Rectal smooth muscle tissue (tissue), 1 donor: ENCODE measurements around the gene LIPE.

ENCODE experiments used
- H3K27ac ChIP-seq: one replicate; pipeline ENCODE4 v1.7.0; 2013; ENCODE audit warnings: low read depth, low read length, inconsistent platforms
- H3K27me3 ChIP-seq: one replicate; pipeline ENCODE4 v1.7.0; 2013; ENCODE audit warnings: low read length; ENCODE audit not compliant: control insufficient read depth, insufficient read depth
- H3K36me3 ChIP-seq: one replicate; pipeline ENCODE4 v1.7.0; 2013; ENCODE audit warnings: low read length; ENCODE audit not compliant: control insufficient read depth, insufficient read depth
- H3K4me1 ChIP-seq: one replicate; pipeline ENCODE4 v1.7.0; 2013; ENCODE audit warnings: low read length; ENCODE audit not compliant: control insufficient read depth, insufficient read depth
- H3K4me3 ChIP-seq: one replicate; pipeline ENCODE4 v1.7.0; 2013; ENCODE audit warnings: low read length
- H3K9ac ChIP-seq: one replicate; pipeline ENCODE4 v1.7.0; 2013; ENCODE audit warnings: low read length

The LIPE gene

DNA sequence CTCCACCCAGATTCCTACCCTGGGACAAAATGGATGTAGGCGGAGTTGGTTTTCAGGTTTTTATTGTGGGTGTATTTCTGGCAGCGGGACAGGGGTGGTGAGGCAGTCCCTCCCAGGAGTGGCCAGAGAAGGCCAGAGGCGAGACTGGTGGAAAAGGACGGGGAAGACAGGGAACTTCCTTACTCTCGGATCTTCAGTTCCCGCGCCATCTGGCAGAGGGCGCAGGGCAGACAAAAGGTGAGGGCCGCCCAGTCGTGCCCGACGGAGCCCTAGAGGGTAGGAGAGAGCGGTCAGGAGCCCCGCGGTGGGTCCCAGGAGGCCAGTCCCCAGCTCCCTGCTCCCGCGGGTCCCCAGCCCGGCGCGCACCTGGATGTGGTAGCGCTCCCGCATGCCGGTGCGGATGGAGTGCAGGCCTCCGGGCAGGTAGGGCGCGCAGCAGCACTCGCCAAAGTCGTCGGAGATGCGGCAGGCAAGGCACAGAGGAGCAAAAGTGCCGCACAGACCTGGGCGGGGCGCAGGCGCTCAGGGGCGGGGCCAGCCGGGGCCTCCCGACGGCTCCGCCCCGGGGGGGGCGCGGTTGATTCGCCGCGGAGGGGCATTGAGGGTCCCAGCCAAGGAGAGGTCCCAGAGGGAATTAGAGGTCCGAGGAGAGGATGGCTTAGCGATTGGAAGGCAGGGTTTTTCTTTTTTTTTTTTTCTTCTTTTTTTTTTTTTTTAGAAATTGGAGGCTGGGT lies 40.0 kb downstream of the LIPE start:
- Histone ChIP-seq H3K9ac (no peak overlapping the region), H3K27me3 (peaks cover 15% of the 10 kb centered on the region), H3K27ac (no peak overlapping the region), H3K36me3 (no peaks in the 10 kb centered on the region), H3K4me3 (peak overlapping the region; percentile 63), H3K4me1 (no peaks in the 10 kb centered on the region)

DNA sequence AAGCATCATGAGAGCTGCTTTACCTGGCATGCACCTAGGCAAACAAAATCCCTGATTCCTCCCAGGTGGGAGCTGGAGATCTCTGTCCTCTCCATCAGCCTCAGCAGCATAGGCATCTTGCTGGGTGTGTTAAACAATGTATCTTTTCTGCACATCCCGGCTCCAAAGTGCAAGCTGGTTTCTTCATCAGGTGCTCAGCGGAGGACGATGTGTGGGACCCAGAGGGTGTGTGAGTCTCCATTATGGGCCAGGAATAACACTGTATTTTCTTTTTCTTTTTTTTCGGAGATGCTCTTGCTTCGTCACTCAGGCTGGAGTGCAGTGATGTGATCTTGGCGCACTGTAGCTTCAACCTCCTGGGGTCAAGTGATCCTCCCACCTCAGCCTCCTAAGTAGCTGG lies 47.0 kb downstream of the LIPE start:
- H3K9ac ChIP-seq = no peak overlapping the region
- no peak overlapping the region for H3K27ac ChIP-seq
- H3K4me3 ChIP-seq = no peak overlapping the region
- peaks cover 2% of the 10 kb centered on the region for H3K27me3 ChIP-seq
- H3K4me1 ChIP-seq = no peaks in the 10 kb centered on the region
- H3K36me3 ChIP-seq = no peaks in the 10 kb centered on the region

DNA sequence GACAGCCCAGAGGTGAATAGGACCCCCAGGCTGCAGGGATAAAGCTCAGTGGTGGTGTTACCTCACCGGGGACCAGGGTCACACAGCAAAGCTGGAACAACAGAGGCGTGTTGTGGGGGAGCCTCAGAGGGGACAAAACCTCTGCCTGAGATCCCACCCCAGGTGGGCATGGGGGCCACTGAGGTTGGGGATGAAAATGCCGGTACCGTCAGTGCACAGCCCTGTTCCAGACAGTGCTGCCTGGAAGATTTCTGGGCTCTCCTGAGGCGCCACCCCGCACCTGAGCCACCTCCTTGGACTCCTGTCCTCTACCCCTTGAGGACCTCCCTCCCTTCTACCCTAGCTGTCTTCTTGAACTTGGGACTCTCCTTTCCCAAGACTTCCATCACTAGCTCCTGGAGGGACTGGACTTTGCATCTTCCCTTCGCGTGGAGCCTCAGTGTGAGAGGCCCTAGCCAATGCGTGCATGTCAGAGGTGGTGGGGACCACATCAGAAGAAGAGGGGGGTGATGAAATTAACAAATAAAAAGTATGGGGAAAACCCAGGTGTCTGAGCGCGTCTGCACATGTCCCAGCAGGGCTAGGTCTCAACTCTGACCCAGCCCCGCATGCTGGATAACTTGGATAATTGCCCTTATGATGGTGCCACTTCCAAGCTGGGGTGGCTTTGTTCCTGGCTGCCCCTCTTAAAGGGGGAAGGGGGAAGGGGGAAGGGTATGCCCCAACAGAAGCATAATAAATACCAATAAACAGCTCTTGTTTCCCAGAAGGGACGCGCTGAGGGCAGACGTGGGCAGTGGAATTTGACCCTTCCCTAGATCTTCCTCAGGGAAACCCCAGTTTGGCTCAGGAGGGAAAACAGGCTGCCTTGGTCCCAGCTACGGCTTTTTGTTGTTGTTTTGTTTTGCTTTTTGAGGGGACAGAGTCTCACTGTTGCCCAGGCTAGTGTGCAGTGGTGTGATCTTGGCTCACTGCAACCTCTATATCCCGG lies 48.7 kb downstream of the LIPE start:
- no peak overlapping the region for H3K9ac ChIP-seq
- no peak overlapping the region for H3K27ac ChIP-seq
- H3K4me1 ChIP-seq = no peaks in the 10 kb centered on the region
- peaks cover 2% of the 10 kb centered on the region for H3K27me3 ChIP-seq
- H3K36me3 ChIP-seq = no peaks in the 10 kb centered on the region
- no peak overlapping the region for H3K4me3 ChIP-seq

DNA sequence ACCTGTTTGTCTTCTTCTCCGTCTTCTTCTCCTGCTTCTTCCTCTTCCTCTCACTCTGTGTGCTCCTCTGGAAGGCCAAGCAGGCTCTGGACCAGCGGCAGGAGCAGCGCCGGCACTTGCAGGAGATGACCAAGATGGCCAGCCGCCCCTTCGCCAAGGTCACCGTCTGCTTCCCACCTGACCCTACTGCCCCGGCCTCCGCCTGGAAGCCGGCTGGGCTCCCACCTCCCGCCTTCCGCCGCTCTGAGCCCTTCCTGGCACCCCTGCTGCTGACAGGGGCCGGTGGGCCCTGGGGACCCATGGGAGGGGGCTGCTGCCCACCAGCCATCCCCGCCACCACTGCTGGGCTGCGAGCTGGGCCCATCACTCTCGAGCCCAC lies 51.0 kb downstream of the LIPE start:
- Histone ChIP-seq H3K27ac (no peak overlapping the region), H3K9ac (no peak overlapping the region), H3K27me3 (no peaks in the 10 kb centered on the region), H3K4me3 (no peak overlapping the region), H3K36me3 (no peaks in the 10 kb centered on the region), H3K4me1 (no peaks in the 10 kb centered on the region)

DNA sequence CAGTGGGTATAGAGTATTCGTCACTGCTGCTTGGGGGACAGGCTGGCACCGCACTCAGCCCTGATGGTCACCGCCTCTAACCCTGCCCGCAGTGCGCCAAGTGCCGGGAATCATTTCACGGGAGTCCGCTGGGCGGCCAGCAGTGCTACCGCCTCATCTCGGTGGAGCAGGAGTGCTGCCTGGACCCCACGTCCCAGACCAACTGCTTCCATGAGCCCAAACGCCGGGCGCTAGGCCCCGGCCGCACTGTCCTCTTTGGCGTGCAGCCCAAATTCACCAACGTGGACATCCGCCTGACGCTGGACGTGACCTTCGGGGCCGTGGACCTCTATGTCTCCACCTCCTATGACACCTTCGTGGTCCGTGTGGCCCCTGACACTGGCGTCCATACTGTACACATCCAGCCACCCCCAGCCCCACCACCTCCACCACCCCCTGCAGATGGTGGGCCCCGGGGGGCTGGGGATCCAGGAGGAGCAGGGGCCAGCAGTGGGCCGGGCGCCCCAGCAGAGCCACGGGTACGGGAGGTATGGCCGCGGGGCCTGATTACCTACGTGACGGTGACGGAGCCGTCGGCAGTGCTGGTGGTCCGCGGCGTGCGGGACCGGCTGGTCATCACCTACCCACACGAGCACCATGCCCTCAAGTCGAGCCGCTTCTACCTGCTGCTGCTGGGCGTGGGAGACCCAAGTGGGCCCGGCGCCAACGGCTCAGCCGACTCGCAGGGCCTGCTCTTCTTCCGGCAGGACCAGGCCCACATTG lies 51.6 kb downstream of the LIPE start:
- Histone ChIP-seq H3K4me1 (no peaks in the 10 kb centered on the region), H3K4me3 (no peak overlapping the region), H3K9ac (no peak overlapping the region), H3K27me3 (no peaks in the 10 kb centered on the region), H3K27ac (no peak overlapping the region), H3K36me3 (no peaks in the 10 kb centered on the region)

DNA sequence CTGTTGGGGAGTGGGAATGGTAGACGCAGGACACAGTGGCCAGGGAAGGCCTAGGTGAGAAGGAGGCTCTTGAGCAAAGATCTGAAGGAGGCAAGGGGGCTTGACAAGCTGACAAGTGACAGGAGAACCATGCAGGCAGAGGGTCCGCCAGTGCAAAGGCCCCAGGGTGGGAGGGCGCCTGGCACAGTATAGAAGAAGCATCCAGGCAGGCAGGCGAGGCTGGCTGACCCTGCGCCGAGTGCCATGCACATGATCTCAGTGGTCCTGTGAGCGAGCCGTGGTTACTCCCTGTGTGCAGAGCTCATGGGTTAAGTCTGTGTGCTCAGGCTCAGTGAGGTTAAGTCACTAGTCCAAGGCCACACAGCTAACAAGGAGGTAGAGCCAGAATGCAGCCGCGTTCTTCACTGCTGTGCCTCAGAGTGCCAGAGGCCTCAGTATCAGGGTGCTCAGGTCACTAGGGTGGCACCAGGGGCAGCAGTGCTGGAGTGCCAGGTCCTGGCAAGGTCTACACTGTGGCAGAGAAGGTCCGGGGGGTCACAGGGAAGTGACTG lies 52.3 kb downstream of the LIPE start:
- H3K9ac ChIP-seq = no peak overlapping the region
- no peak overlapping the region for H3K27ac ChIP-seq
- no peaks in the 10 kb centered on the region for H3K4me1 ChIP-seq
- no peak overlapping the region for H3K4me3 ChIP-seq
- no peaks in the 10 kb centered on the region for H3K27me3 ChIP-seq
- no peaks in the 10 kb centered on the region for H3K36me3 ChIP-seq

DNA sequence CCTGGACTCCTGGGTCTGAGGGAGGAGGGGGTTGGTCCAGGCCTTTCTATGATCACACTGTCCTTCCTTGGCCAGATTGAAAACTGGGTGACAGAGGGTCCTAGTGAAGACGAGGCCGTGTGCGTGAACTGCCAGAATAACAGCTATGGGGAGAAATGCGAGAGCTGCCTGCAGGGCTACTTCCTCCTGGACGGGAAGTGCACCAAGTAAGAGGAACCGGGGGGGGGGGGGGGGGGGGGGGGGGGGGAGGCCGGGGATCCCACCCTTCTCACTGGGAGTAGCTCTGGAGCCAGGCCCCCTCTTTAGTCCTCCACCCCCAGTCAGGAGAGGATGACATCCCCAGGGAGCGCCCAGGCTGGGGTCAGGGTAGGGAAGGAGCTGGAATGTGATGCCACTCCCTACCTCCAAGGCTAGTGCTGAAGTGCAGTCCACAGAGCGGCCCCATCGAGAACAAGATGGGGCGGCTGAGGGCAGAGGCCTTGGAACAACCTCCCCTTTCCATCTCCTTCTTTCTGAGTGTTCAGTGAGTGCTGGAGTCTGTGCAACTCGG lies 56.5 kb downstream of the LIPE start:
- H3K36me3 ChIP-seq = no peaks in the 10 kb centered on the region
- no peak overlapping the region for H3K4me3 ChIP-seq
- H3K4me1 ChIP-seq = no peaks in the 10 kb centered on the region
- no peak overlapping the region for H3K9ac ChIP-seq
- no peak overlapping the region for H3K27ac ChIP-seq
- H3K27me3 ChIP-seq = no peaks in the 10 kb centered on the region

DNA sequence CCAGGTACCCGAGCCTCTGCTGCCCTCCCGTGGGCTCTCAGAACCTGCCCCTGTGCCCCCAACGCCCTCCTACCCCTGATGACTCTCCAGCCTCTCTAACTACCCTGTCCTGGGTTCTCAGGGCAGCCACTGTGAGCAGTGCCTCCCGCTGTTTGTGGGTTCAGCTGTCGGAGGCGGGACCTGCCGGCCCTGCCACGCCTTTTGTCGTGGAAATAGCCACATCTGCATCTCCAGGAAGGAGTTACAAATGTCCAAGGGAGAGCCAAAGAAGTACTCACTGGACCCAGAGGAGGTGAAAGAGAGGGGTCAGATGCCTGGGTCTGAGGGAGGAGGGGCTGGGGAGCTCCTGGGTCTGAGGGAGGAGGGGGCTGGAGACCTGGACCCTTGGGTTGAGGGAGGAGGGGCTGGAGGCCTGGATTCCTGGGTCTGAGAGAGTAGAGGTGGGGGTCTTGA lies 57.1 kb downstream of the LIPE start:
- H3K27ac ChIP-seq = no peak overlapping the region
- no peak overlapping the region for H3K4me3 ChIP-seq
- H3K4me1 ChIP-seq = no peaks in the 10 kb centered on the region
- no peaks in the 10 kb centered on the region for H3K27me3 ChIP-seq
- no peak overlapping the region for H3K9ac ChIP-seq
- H3K36me3 ChIP-seq = no peaks in the 10 kb centered on the region

DNA sequence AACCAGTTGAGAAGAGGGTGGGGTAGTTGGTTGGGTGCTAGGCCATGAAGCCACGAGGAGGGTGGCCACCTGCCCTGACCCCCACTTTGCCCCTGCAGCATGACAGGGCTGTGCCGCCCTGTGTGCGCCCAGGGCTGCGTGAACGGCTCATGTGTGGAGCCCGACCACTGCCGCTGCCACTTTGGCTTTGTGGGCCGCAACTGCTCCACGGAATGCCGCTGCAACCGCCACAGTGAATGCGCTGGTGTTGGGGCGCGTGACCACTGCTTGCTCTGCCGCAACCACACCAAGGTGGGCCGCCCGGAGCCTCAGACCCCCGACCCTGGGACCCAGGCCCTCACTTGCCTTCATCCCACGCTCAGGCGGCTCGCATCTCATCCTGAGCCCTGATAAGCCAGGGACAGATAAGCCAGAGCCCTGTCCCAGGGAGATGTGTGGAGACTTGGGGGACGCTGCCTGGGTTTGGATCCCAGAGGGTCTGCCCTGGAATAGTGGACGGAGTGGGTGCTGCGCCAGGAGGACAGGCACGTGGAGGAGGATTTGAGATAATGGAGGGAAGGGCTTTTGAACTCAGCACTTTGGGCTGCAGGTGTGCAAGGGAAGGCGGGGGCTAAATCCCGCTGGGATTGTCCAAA lies 57.6 kb downstream of the LIPE start:
- H3K4me3 ChIP-seq = no peak overlapping the region
- no peak overlapping the region for H3K27ac ChIP-seq
- H3K36me3 ChIP-seq = no peaks in the 10 kb centered on the region
- no peaks in the 10 kb centered on the region for H3K27me3 ChIP-seq
- no peaks in the 10 kb centered on the region for H3K4me1 ChIP-seq
- H3K9ac ChIP-seq = no peak overlapping the region

DNA sequence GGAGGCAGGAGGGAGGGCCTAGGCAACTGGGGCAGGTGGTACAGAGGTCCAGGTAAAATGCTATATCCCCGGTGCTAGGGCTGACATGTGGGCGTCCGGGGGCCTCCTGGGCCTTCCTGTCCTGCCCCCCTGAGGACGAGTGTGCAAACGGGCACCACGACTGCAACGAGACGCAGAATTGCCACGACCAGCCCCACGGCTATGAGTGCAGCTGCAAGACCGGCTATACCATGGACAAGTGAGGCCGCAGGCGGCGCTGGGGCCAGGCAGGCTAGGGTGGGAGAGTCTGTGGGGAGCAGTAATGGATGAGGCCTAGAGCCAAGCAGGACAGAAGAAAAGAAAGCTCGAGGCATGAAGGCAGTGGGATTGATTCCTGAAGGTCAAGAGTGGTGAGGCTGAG lies 58.4 kb downstream of the LIPE start:
- Histone ChIP-seq H3K36me3 (peaks cover 2% of the 10 kb centered on the region), H3K9ac (no peak overlapping the region), H3K27me3 (no peaks in the 10 kb centered on the region), H3K27ac (no peak overlapping the region), H3K4me1 (no peaks in the 10 kb centered on the region), H3K4me3 (no peak overlapping the region)

DNA sequence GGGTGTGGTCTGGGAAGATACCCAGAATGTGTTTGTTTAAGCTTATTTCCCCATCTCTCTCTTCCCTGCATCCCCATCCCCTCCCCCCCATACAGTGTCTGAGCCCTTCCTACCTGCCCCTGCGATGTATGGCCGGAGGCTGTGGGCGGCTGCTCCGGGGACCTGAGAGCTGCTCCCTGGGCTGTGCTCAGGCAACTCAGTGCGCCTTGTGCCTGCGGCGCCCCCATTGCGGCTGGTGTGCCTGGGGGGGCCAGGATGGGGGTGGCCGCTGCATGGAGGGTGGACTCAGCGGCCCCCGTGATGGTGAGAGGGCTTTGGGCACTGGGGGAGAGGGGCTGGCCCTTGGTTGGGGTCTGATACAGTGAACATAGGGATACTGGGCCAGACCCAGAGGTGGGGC lies 58.8 kb downstream of the LIPE start:
- Histone ChIP-seq H3K9ac (no peak overlapping the region), H3K4me1 (no peaks in the 10 kb centered on the region), H3K27me3 (no peaks in the 10 kb centered on the region), H3K36me3 (peaks cover 4% of the 10 kb centered on the region), H3K27ac (no peak overlapping the region), H3K4me3 (no peak overlapping the region)
